Stimulated activated CD4-positive, alpha-beta T cell treated with anti-CD3 and anti-CD28 coated beads, Interleukin-2, amount 100 ng/mL, for 48 hours (primary cell): ENCODE results near the gene EFCAB13.

Source experiments
- DNase-seq, 2 donors: peaks; one replicate each; pipeline ENCODE4 v3.0.0-alpha.2; 2020

EFCAB13 gene, protein sequence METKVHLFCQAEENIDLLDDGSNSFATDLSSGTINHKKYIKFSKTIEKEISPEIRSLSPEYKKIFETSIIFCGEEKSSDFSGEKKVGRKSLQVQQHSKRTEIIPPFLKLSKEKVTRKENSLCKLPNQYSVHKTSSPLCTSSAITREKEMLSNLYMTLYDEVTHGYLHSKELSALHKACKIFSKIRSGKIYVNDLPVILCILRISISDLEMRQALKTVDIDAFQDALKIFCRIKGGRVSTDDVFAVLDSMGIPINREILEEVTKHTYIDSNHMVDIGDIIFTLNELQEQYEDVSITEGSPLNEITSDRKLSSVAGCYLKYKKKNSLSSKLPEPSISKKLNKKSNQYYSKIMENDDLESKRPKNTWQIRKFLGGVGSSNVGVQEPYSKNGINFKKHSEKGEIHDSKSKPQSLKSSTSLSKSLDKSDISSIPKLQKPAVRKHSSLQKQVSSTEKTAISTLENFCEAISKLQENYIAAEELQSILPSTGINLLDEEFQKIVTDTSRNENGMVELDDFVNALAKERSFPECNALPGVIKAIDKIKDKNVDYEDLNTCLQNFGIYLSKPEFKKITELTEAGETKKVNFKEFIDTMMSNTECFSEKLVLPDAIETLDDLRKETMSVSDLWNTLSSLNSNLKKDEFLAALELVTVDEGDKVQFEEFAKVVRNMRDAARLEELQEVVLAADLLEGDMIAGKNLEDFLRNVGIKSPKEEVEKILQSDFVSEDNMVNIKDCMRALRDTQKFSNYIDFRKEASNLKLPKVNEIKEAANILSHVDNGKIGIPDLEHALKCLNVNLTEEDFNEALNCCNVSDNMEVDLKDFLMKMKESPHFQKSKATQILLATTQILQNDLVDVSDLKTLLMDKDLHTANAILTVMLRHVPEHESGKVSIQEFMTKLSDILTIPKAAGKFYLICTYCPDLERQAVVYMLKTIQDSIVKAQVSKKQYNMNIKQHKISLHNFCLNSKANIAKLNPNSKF

GRCh38 chr17:47323382-47324223 is at the start of gene EFCAB13:
Gene EFCAB13, plus strand, starts transcription at chr17:47323955. Its CDS starts 4,399 bp downstream, at chr17:47328354.
- peak; percentile 68 to 70 for DNase-seq

- DNase-seq: no peak
These were observed 49.3 kb upstream of the EFCAB13 start for GRCh38 chr17:47274319-47275069.

- no peak for DNase-seq
These were observed 48.3 kb upstream of the EFCAB13 start for GRCh38 chr17:47275245-47275984.

DNA sequence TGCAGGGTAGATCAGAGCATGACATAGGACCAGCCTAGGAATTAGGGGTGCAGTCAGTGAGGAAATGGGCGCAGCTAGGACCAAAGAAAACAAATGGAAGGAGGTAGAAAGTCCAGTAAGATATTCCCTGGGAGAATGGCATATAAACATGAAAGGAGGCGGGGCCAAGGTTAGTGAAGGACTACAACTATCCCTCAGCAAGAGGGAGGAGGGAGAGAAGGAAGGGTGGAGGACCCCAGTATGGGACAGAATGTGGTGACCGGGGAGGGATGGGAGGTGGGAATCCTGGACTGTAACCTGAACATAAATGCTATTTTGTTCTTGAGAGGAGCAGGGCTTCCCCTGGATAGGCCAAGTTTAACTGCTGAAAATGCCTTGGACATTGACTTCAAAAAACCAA is 47.3 kb upstream of the EFCAB13 start:
- DNase-seq: no peak

DNA sequence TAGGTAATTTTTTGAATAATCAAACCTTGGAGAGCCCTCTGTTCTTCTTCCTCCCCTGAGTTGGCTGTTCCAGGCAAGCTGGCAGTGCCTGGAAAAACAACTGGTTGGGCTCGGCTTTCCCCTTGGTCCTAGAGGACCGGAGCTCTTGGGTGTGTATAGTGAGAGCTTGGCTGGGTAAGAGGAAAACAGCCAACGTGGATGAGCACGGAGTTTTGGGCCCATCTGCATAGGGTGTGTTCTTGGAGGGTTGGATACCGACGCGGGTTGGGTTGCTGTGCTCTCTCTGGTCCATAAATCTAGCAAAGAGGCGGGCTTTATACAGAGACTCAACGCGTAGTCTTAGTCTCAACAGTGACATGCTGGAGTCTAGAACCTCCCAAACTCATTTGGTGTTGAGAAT is 46.9 kb upstream of the EFCAB13 start:
- DNase-seq: no peak

DNA sequence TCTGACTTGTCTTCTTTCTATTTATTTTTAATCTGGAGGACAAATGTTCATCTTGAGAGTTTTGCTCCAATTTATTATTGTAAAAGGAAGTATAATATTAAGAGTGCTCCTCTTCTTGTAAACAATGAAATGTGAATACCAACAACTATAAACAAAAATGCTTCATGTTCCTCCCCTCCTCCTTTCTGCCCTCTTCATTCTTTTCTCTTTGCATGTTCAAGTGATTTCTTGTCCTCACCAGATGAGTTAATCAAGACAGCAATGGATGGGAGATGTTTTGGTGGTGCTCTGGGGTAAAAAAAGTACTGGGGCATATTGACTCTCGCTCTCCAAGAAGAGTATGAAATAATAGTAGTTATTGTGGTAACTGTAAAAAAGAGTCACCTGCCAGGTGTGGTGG is 45.8 kb upstream of the EFCAB13 start:
- DNase-seq: no peak

DNA sequence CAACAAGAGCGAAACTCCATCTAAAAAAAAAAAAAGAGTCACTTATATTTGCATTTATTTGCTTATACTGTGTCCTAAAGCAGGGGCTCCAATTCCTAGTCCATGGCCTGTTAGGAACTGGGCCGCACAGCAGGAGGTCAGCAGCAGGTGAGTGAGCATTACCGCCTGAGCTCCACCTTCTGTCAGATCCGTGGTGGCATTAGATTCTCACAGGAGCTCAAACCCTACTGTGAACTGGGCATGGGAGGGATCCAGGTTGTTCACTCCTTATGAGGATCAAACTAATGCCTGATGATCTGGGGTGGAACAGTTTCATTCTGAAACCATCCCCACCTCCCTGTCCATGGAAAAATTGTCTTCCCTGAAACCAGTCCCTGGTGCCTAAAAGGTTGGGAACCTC is 45.2 kb upstream of the EFCAB13 start:
- no peak for DNase-seq

- DNase-seq: no peak
These were observed 44.5 kb upstream of the EFCAB13 start for GRCh38 chr17:47279062-47279801.

- DNase-seq: no peak
These were observed 43.5 kb upstream of the EFCAB13 start for GRCh38 chr17:47280072-47280811.

GRCh38 chr17:47281216-47281615 is 42.5 kb upstream of the EFCAB13 start:
- DNase-seq: no peak

- no peak for DNase-seq
These were observed 38.8 kb upstream of the EFCAB13 start for GRCh38 chr17:47285003-47285402.

- no peak for DNase-seq
These were observed 37.4 kb upstream of the EFCAB13 start for GRCh38 chr17:47286198-47286914.

- DNase-seq: no peak
These were observed 36.7 kb upstream of the EFCAB13 start for GRCh38 chr17:47287068-47287467.

GRCh38 chr17:47287639-47288038 is 36.1 kb upstream of the EFCAB13 start:
- no peak for DNase-seq

GRCh38 chr17:47288531-47289116 is 35.1 kb upstream of the EFCAB13 start:
- no peak for DNase-seq

DNA sequence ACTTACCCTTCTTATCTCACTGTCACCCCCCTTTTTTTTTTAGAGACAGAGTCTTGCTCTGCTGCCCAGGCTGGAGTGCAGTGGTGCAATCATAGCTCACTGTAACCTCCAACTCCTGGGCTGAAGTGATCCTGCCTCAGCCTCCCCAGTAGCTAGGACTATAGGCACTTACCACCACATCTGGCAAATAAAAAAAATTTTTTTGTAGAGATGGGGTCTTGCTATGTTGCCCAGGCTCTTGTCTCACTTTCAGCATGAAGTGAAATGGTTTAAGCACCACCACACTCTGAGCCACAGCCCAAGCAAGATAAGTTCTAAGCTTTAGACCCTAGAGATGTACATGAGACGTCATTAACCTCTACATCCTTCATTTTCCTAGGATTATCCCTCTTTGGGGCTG is 34.5 kb upstream of the EFCAB13 start:
- DNase-seq: no peak

- DNase-seq: no peak
These were observed 32.9 kb upstream of the EFCAB13 start for GRCh38 chr17:47290870-47291241.

GRCh38 chr17:47291242-47291873 is 32.4 kb upstream of the EFCAB13 start:
- DNase-seq: no peak
